ENCODE measurements around the gene HES6. TPM values are rescaled to one million over a fixed set of nuclear protein-coding genes. Genes with fewer than 3 reads are reported as not detected.
"Not testable (repeated sequence)": the region's sequence is repeated elsewhere in the genome, so short reads cannot be mapped to it uniquely, and the experiment has no call there.

The HES6 gene
- total RNA-seq, 1 donor from 2014 or later = 7.3 TPM

DNA sequence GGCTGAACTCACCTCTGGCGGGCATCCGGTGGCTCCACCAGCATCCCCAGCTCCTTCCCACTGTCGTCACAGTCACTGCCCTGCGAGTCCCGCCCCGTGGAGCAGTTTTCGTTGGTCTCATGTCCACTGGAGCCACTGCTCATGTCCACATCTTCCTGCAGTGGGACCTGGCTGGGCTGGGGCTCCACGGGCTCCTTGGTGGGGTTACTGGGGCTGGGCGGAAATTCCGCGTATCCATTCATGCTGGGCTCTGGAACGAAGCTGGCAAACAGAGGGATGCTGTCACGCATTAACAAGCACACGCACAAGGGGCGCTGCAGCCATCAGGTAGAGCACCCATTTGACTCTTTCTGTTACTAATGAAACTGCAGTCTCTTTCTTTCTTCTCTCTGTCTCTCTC is 37.9 kb upstream of the HES6 start:
- Histone ChIP-seq H3K27me3 (no peaks in the 10 kb centered on the region), H3K36me3 (peaks cover 41% of the 10 kb centered on the region), H3K4me1 (no peaks in the 10 kb centered on the region), H3K4me3 (no peak overlapping the region), H3K27ac (no peak overlapping the region), H3K9me3 (no peaks in the 10 kb centered on the region)
- DNase-seq (no peak), ATAC-seq (no peak)
- TF ChIP-seq, protein P1, sequence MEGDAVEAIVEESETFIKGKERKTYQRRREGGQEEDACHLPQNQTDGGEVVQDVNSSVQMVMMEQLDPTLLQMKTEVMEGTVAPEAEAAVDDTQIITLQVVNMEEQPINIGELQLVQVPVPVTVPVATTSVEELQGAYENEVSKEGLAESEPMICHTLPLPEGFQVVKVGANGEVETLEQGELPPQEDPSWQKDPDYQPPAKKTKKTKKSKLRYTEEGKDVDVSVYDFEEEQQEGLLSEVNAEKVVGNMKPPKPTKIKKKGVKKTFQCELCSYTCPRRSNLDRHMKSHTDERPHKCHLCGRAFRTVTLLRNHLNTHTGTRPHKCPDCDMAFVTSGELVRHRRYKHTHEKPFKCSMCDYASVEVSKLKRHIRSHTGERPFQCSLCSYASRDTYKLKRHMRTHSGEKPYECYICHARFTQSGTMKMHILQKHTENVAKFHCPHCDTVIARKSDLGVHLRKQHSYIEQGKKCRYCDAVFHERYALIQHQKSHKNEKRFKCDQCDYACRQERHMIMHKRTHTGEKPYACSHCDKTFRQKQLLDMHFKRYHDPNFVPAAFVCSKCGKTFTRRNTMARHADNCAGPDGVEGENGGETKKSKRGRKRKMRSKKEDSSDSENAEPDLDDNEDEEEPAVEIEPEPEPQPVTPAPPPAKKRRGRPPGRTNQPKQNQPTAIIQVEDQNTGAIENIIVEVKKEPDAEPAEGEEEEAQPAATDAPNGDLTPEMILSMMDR (IDR thresholded peaks at IDR 0.05) = no peak
- intact Hi-C loops (cut with DNase I) = no loop called here

DNA sequence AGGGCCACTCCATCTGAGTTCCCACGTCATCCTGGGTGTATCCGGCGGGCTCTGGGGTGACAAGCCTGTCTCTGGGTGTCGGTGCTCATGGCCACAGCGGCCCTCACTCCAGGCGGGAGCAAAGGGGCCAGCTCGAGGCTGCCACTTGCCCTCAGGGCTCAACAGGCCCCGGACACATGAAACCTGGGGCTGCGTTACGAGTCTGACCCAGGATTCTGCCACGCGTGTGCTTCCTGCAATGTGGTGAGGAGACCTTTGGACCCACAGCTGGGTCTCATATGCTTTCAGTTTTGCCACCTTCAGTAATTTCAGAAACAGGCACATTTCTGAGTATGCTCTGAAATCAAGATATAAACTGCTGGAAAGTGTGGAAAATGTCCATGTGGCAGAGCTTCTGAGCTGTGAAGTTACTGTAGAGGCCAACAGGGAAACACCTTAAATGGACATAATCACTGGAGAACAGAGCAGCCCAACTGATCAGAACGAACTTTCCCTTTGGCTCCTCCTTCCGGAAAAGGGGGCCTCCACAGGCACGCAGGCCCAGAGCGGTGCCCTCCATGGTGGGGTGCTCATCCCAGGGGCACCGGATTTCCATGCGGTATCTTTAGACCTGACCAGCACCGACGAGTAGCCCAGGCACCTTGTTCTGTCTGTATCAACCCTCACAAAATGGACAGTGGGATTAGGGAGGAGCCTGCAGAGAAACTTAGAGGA is 34.5 kb upstream of the HES6 start:
- intact Hi-C loops (cut with DNase I) = no loop called here
- ATAC-seq (no peak), DNase-seq (no peak)
- no peaks in the 10 kb centered on the region for H3K9me3 ChIP-seq
- no peaks in the 10 kb centered on the region for H3K27me3 ChIP-seq
- no peak overlapping the region for H3K27ac ChIP-seq
- H3K4me1 ChIP-seq = no peaks in the 10 kb centered on the region
- H3K36me3 ChIP-seq = peaks cover 70% of the 10 kb centered on the region
- no peak overlapping the region for H3K4me3 ChIP-seq
- TF ChIP-seq, protein P1 (IDR thresholded peaks at IDR 0.05) = no peak

DNA sequence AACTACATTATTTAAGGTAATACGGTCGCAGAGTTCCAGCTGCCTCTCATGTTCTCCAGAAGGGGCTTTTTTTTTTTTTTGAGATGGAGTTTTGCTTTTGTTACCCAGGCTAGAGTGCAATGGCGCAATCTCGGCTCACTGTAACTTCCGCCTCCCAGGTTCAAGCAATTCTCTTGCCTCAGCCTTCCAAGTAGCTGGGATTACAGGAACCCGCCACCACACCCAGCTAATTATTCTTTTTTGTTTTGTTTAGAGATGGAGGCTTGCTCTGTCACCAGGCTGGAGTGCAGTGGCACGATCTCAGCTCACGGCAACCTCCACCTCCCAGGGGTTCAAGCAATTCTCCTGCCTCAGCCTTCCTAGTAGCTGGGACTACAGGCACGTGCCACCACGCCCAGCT is 33.6 kb upstream of the HES6 start:
- H3K9me3 ChIP-seq; H3K27me3 ChIP-seq; H3K4me3 ChIP-seq; DNase-seq; H3K4me1 ChIP-seq; ATAC-seq; intact Hi-C loops (cut with DNase I); H3K27ac ChIP-seq: not testable (repeated sequence)
- H3K36me3 ChIP-seq = peaks cover 77% of the 10 kb centered on the region

DNA sequence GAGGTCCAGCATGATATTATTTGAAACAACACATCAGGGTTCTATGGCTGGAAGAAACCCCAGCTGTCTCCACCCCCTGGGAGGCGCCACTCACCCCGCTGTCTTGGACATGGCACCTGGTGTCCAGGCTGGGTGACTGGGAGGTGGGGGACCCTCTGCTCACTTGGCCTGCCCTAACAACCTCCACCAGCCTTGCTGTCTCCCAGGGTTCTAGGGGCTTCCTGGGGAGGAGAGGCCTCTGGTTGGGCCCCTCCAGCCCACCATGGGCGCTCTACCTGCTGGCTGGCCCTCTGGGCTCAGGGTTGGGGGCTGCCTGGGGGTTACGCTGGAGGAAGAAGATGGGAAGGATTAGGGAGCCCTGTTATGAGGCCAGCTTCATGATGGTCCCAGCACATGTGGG is 32.3 kb upstream of the HES6 start:
- intact Hi-C loops (cut with DNase I) = no loop called here
- Histone ChIP-seq H3K4me1 (no peaks in the 10 kb centered on the region), H3K4me3 (no peak overlapping the region), H3K9me3 (no peaks in the 10 kb centered on the region), H3K36me3 (peaks cover 85% of the 10 kb centered on the region), H3K27me3 (no peaks in the 10 kb centered on the region), H3K27ac (no peak overlapping the region)
- ATAC-seq (no peak), DNase-seq (no peak)
- TF ChIP-seq, protein P1 (IDR thresholded peaks at IDR 0.05) = no peak

DNA sequence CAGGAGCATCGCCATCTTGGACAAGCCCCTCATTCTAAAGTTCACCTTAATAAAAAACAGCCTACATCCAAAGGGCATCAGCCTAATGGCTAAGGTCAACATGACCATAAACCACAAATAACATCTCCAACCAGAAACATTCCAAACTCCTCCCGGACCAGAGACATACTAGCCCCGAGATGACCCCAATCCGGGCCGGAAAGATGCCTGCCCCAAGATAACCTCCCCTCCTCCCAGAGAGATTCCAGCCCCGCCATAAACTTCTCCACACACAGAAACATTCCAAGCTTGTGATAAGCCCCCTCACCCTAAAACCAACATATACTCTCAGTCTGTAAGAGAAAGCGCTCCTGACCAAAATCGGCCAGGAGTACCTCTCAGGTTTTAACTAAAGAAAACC is 31.8 kb upstream of the HES6 start:
- intact Hi-C loops (cut with DNase I); DNase-seq; H3K4me1 ChIP-seq; H3K9me3 ChIP-seq; H3K27me3 ChIP-seq; H3K4me3 ChIP-seq; ATAC-seq; H3K27ac ChIP-seq: not testable (repeated sequence)
- H3K36me3 ChIP-seq = peaks cover 82% of the 10 kb centered on the region

DNA sequence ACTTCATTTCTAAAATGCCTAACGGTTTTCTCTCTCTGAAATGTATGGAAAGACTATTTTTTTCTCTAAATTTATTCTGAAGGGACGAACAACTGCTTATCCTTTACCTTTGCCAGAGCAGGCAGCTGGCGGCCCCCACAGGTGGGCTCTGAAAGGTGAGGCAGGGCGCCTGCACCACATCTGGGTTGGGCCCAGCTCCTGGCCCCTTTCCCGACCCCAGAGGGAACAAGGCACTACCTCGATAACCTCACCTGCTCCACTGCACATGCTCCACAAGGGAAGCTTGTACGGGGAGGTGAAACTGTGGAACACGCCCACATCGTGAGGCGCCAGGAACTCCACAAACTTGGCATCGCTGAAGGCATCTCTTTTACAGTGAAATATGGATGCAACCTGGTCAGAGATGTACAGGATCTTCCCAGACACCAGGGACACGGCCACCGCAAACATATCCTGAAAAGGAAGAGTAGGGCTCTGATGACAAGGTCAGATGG is 31.3 kb upstream of the HES6 start:
- H3K36me3 ChIP-seq = peaks cover 76% of the 10 kb centered on the region
- no peak for ATAC-seq
- H3K9me3 ChIP-seq = no peaks in the 10 kb centered on the region
- no peak for DNase-seq
- H3K4me3 ChIP-seq = no peak overlapping the region
- H3K27ac ChIP-seq = no peak overlapping the region
- intact Hi-C loops (cut with DNase I) = no loop called here
- TF ChIP-seq, protein P1 (IDR thresholded peaks at IDR 0.05) = no peak
- H3K27me3 ChIP-seq = no peaks in the 10 kb centered on the region
- no peaks in the 10 kb centered on the region for H3K4me1 ChIP-seq

DNA sequence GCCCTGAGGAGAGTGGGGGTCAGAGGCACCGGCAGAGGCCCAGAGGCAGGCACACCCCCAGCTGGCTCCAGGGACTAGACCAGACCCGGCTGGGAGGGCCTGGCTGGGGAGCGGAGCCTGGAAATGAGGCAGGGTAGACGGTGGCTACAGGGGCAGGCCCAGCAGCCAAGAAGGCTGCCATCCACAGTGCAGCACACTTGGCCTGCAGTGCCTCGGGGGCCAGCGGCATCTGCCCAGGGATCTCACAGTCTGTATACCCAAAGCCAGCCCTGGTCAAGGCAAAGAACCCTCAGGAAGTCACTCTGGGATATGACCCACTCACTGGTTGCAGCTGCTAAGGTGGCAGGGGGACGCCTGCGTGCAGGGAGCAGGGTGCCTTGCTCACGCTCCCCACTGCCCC is 30.8 kb upstream of the HES6 start:
- DNase-seq (no peak), ATAC-seq (no peak)
- H3K4me1 ChIP-seq = no peaks in the 10 kb centered on the region
- no peak overlapping the region for H3K27ac ChIP-seq
- H3K9me3 ChIP-seq = no peaks in the 10 kb centered on the region
- intact Hi-C loops (cut with DNase I) = no loop called here
- TF ChIP-seq, protein P1 (IDR thresholded peaks at IDR 0.05) = no peak
- peaks cover 71% of the 10 kb centered on the region for H3K36me3 ChIP-seq
- H3K27me3 ChIP-seq = no peaks in the 10 kb centered on the region
- H3K4me3 ChIP-seq = no peak overlapping the region

All from upper lobe of right lung (tissue), 1 donor.